ENCODE measurements around the gene ZNF335. TPM values are rescaled to one million over a fixed set of nuclear protein-coding genes. Genes with fewer than 3 reads are reported as not detected.

The ZNF335 gene
- total and polyA plus RNA-seq, 8 donors = 7.4 to 27.4 (median 8.8) TPM

GRCh38 chr20:45918182-45918737 lies 53.7 kb downstream of the ZNF335 start:
- intact Hi-C loops (cut with DNase I) = no loop called here
- WGBS, 2 donors = 80 to 82% methylated on average over 5 of the region's 5 CpGs
- Histone ChIP-seq H3K27me3 (no peaks in the 10 kb centered on the region), H3K9me3 (no peaks in the 10 kb centered on the region), H3K4me1 (peaks cover 0 to 3% (median 0%) of the 10 kb centered on the region in 3 donors), H3K27ac (peak overlapping the region in 2 of 4 donors; percentile 28 to 34), H3K36me3 (no peaks in the 10 kb centered on the region), H3K4me3 (no peak overlapping the region)
- TF ChIP-seq CTCF (IDR thresholded peaks at IDR 0.05) = no peak
- ATAC-seq (peak in 3 of 4 donors; percentile 13 to 50 (median 31)), DNase-seq (peak in 1 of 6 donors; percentile 15), FAIRE-seq (no peak)

DNA sequence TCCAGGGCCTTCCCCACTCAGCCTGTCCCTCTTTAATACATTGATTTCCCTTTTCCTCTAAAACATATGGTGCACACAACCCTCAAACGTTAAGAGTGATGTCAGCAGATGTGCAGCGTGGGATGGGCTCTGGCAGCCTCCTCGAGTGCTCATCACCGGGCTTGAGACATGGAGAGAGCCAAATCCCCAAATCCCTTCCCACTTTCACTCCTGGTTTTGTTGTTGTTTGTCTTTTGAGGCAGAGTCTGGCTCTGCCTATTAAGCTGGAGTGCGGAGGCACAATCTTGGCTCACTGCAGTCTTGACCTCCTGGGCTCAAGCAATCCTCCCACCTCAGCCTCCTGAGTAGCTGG lies 54.2 kb downstream of the ZNF335 start:
- peaks cover 0 to 3% (median 0%) of the 10 kb centered on the region in 3 donors for H3K4me1 ChIP-seq
- ATAC-seq (peak in 2 of 4 donors; percentile 15 to 21), FAIRE-seq (no peak), DNase-seq (peak in 1 of 6 donors; percentile 24)
- H3K27me3 ChIP-seq = no peaks in the 10 kb centered on the region
- intact Hi-C loops (cut with DNase I) = no loop called here
- H3K27ac ChIP-seq = peak overlapping the region in 2 of 4 donors; percentile 28 to 34
- H3K9me3 ChIP-seq = no peaks in the 10 kb centered on the region
- TF ChIP-seq CTCF (IDR thresholded peaks at IDR 0.05) = no peak
- WGBS, 2 donors = 82 to 84% methylated on average over 5 of the region's 5 CpGs
- no peak overlapping the region for H3K4me3 ChIP-seq
- H3K36me3 ChIP-seq = no peaks in the 10 kb centered on the region

GRCh38 chr20:45913116-45913515 lies 58.9 kb downstream of the ZNF335 start:
- FAIRE-seq (no peak), DNase-seq (peak in 1 of 6 donors; percentile 16), ATAC-seq (no peak)
- intact Hi-C loops (cut with DNase I) = no loop called here
- WGBS, 2 donors = 64 to 67% methylated on average over 5 of the region's 5 CpGs
- no peak overlapping the region for H3K4me3 ChIP-seq
- H3K36me3 ChIP-seq = no peaks in the 10 kb centered on the region
- H3K4me1 ChIP-seq = peaks cover 0 to 3% (median 0%) of the 10 kb centered on the region in 3 donors
- H3K9me3 ChIP-seq = no peaks in the 10 kb centered on the region
- TF ChIP-seq CTCF (IDR thresholded peaks at IDR 0.05) = no peak
- no peak overlapping the region for H3K27ac ChIP-seq
- no peaks in the 10 kb centered on the region for H3K27me3 ChIP-seq

- 25 to 31% methylated on average over 4 of the region's 4 CpGs for WGBS, 2 donors
- TF ChIP-seq CTCF (IDR thresholded peaks at IDR 0.05) = no peak
- no peak for ATAC-seq
- intact Hi-C loops (cut with DNase I) = no loop called here
- H3K27me3 ChIP-seq = no peaks in the 10 kb centered on the region
- no peaks in the 10 kb centered on the region for H3K9me3 ChIP-seq
- no peak for FAIRE-seq
- peaks cover 0 to 3% (median 0%) of the 10 kb centered on the region in 3 donors for H3K4me1 ChIP-seq
- H3K4me3 ChIP-seq = peak overlapping the region in 2 of 4 donors; percentile 55 to 56
- peak overlapping the region in 3 of 4 donors; percentile 52 to 82 (median 79) for H3K27ac ChIP-seq
- peak in 1 of 6 donors; percentile 12 for DNase-seq
- no peaks in the 10 kb centered on the region for H3K36me3 ChIP-seq
Measured at GRCh38 chr20:45912344-45912682, 59.7 kb downstream of the ZNF335 start.

Data from pancreas (tissue), 10 donors.